Measurements from ENCODE around the gene CARD6. TPM values are rescaled to one million over a fixed set of nuclear protein-coding genes. Genes with fewer than 3 reads are reported as not detected.
A peak's percentile ranks its signal among the peaks of the same experiment; 100 is the strongest.
"Not testable (repeated sequence)": the region's sequence is repeated elsewhere in the genome, so short reads cannot be mapped to it uniquely, and the experiment has no call there.

The CARD6 gene, protein sequence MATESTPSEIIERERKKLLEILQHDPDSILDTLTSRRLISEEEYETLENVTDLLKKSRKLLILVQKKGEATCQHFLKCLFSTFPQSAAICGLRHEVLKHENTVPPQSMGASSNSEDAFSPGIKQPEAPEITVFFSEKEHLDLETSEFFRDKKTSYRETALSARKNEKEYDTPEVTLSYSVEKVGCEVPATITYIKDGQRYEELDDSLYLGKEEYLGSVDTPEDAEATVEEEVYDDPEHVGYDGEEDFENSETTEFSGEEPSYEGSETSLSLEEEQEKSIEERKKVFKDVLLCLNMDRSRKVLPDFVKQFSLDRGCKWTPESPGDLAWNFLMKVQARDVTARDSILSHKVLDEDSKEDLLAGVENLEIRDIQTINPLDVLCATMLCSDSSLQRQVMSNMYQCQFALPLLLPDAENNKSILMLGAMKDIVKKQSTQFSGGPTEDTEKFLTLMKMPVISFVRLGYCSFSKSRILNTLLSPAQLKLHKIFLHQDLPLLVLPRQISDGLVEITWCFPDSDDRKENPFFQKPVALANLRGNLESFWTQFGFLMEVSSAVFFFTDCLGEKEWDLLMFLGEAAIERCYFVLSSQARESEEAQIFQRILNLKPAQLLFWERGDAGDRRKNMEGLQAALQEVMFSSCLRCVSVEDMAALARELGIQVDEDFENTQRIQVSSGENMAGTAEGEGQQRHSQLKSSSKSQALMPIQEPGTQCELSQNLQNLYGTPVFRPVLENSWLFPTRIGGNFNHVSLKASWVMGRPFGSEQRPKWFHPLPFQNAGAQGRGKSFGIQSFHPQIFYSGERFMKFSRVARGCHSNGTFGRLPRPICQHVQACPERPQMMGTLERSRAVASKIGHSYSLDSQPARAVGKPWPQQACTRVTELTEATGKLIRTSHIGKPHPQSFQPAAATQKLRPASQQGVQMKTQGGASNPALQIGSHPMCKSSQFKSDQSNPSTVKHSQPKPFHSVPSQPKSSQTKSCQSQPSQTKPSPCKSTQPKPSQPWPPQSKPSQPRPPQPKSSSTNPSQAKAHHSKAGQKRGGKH
- 4.3 and 6.6 TPM in 2 replicates for total RNA-seq (2014; rRNA removed; shearing (Covaris generic))

DNA sequence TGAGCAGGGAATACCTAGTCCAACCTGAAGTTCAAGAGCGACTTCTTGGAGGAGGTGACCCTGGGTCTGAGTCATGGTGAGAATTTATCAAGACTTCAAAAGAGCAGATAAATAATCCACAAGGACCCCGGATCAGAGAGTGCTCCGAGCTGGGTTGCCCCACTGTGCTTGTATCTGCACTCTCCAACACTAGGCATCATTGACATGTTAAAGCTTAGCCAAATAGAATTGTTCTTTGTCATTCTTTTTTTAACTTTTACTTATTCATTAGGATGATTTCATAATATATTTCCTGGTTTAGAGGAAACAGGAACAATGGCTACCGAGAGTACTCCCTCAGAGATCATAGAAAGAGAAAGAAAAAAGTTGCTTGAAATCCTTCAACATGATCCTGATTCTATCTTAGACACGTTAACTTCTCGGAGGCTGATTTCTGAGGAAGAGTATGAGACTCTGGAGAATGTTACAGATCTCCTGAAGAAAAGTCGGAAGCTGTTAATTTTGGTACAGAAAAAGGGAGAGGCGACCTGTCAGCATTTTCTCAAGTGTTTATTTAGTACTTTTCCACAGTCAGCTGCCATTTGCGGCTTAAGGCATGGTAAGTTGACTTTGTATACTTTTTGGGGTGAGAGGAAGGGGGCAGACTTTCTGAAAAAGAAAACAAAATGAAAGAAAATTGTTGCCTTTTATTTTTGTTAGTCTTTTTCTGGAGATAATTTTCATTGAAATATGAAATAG lies at the start of gene CARD6:
Gene CARD6, plus strand, starts transcription at position 300 of the 738 bp plus-strand sequence. Its CDS starts 16 bp downstream, at position 316.
- peak within 1 kb of the TSS; percentile 40 for H3K4me3 ChIP-seq
- no peaks in the 10 kb centered on the region for H3K9me3 ChIP-seq (replicated peaks)
- H3K27ac ChIP-seq, result peak within 1 kb of the TSS; percentile 87
- no peaks in the 10 kb centered on the region for H3K27me3 ChIP-seq (replicated peaks)
- peak; percentile 41 to 76 for DNase-seq (ENCODE audit: low read depth in 1 of 2, low spot score in 2 of 2)
- no peaks in the 10 kb centered on the region for H3K36me3 ChIP-seq
- H3K4me1 ChIP-seq (replicated peaks), result peaks cover 11% of the 10 kb centered on the region

- DNase-seq (ENCODE audit: low read depth in 1 of 2, low spot score in 2 of 2), result no peak
- H3K9me3 ChIP-seq (replicated peaks), result peaks cover 7% of the 10 kb centered on the region; the same call in 1 of the 2 replicates
- no peak overlapping the region for H3K4me3 ChIP-seq
- H3K27me3 ChIP-seq (replicated peaks), result no peaks in the 10 kb centered on the region
- no peak overlapping the region for H3K27ac ChIP-seq
- H3K4me1 ChIP-seq (replicated peaks), result peaks cover 12% of the 10 kb centered on the region; the same call in 1 of the 2 replicates
- H3K36me3 ChIP-seq, result peaks cover 50% of the 10 kb centered on the region
These were observed 49.4 kb upstream of the CARD6 start for GRCh38 chr5:40791715-40792139.

GRCh38 chr5:40792691-40793090 lies 48.5 kb upstream of the CARD6 start:
- peaks cover 43% of the 10 kb centered on the region for H3K36me3 ChIP-seq
- H3K4me3 ChIP-seq; DNase-seq (ENCODE audit: low read depth in 1 of 2, low spot score in 2 of 2); H3K27me3 ChIP-seq (replicated peaks); H3K9me3 ChIP-seq (replicated peaks); H3K27ac ChIP-seq: not testable (repeated sequence)
- peaks cover 13% of the 10 kb centered on the region; the same call in 1 of the 2 replicates for H3K4me1 ChIP-seq (replicated peaks)

DNA sequence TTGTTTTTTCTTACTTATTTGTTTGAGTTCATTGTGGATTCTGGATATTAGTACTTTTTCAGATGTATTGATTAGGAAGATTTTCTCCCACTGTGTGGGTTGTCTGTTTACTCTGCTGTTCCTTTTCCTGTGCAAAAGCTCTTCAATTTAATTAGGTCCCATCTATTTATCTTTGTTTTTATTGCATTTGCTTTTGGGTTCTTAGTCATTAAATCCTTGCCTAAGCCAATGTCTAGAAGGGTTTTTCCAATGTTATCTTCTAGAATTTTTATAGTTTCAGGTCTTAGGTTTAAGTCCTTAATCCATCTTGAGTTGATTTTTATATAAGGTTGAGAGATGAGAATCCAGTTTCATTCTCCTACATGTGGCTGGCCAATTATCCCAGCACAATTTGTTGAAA lies 46.8 kb upstream of the CARD6 start:
- H3K4me3 ChIP-seq; DNase-seq (ENCODE audit: low read depth in 1 of 2, low spot score in 2 of 2); H3K27ac ChIP-seq; H3K27me3 ChIP-seq (replicated peaks); H3K9me3 ChIP-seq (replicated peaks): not testable (repeated sequence)
- Histone ChIP-seq H3K4me1 (replicated peaks) (peaks cover 16% of the 10 kb centered on the region), H3K36me3 (peaks cover 28% of the 10 kb centered on the region)

- H3K27me3 ChIP-seq (replicated peaks); H3K4me3 ChIP-seq; H3K27ac ChIP-seq; DNase-seq (ENCODE audit: low read depth in 1 of 2, low spot score in 2 of 2); H3K9me3 ChIP-seq (replicated peaks): not testable (repeated sequence)
- Histone ChIP-seq H3K36me3 (peaks cover 27% of the 10 kb centered on the region), H3K4me1 (replicated peaks) (peaks cover 19% of the 10 kb centered on the region)
These were observed 46.3 kb upstream of the CARD6 start for GRCh38 chr5:40794877-40795276.

- Histone ChIP-seq H3K4me1 (replicated peaks) (peaks cover 14% of the 10 kb centered on the region), H3K4me3 (peak overlapping the region; percentile 57), H3K36me3 (peaks cover 24% of the 10 kb centered on the region), H3K27me3 (replicated peaks) (no peaks in the 10 kb centered on the region), H3K9me3 (replicated peaks) (no peaks in the 10 kb centered on the region), H3K27ac (no peak overlapping the region)
- no peak for DNase-seq (ENCODE audit: low read depth in 1 of 2, low spot score in 2 of 2)
These were observed 44.7 kb upstream of the CARD6 start for GRCh38 chr5:40796487-40796889.

GRCh38 chr5:40797273-40798011 lies 43.7 kb upstream of the CARD6 start:
- peak overlapping the region; percentile 57 for H3K4me3 ChIP-seq
- DNase-seq (ENCODE audit: low read depth in 1 of 2, low spot score in 2 of 2), result peak; percentile 85 to 93

DNA sequence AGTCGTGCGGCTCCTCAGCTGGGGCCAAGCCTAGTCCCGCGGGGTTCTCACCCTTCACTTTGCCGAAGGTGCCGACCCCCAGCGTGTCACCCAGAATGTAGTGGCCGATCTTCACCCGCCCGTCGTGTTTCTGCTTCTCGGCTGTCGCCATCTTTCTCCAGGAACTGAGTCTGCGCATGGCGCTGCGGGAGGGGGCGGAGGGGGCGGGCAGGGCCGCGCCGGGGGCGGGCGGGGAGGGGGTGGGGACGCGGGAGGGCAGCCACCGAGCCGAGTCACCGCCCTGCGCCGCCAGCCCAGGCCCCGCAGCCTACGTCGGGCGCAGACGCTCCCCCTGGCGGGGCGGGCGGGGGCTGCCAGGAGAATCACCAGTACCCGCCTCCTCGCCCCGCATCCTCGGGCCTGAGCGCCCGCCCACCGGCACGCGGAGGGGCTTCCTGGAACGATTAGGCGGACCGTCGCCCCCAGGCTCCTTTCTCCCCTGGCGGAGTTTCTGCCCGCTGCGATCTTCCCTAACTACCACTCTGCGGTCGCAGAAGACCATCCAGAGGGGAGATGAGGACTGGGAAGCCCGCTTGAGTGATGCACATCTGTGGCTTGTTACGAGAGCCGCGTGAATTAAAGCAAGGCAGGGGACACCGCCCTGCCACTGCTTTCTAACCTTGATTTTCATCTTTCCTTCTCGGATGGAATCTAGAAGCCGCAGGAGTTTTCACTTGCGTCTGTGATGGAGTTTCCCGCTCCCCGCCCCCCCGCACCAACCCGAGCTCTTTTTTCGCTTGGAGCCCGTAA lies 43.0 kb upstream of the CARD6 start, which contains the start of gene PRKAA1:
Gene PRKAA1, minus strand, starts transcription at position 363 of the 789 bp plus-strand sequence. Its CDS starts 185 bp downstream, at position 178.
- Histone ChIP-seq H3K4me1 (replicated peaks) (peaks cover 11% of the 10 kb centered on the region), H3K27me3 (replicated peaks) (no peaks in the 10 kb centered on the region), H3K4me3 (peak within 1 kb of the TSS; percentile 57), H3K9me3 (replicated peaks) (no peaks in the 10 kb centered on the region), H3K27ac (peak within 1 kb of the TSS; percentile 77), H3K36me3 (peaks cover 24% of the 10 kb centered on the region)
- DNase-seq (ENCODE audit: low read depth in 1 of 2, low spot score in 2 of 2), result peak; percentile 89 to 93

More at GRCh38 chr5:40797273-40798011, 43.7 kb upstream of the CARD6 start:
- Histone ChIP-seq H3K27ac (peak overlapping the region; percentile 77), H3K36me3 (peaks cover 24% of the 10 kb centered on the region), H3K9me3 (replicated peaks) (no peaks in the 10 kb centered on the region), H3K27me3 (replicated peaks) (no peaks in the 10 kb centered on the region), H3K4me1 (replicated peaks) (peaks cover 11% of the 10 kb centered on the region)

DNA sequence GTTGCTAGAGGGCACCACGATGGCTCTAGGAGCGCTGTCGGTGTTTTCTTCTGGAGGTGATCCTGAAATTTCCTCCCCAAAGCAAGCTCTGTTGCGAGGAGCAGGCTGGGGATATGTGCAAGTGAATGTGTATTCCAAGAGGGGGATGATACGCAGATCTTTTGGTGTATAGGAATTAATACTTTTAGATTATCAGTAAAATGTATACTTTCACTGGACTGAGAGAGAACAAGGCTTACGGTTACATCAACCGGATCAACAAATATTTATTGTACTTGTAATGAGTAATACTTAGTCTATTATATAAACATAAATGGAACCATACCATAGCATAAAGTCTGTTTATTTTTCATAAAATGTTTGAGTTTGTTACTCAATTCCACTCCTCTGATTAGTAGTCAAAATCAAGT lies 42.4 kb upstream of the CARD6 start:
- Histone ChIP-seq H3K27ac (peak overlapping the region; percentile 55), H3K36me3 (peaks cover 24% of the 10 kb centered on the region), H3K9me3 (replicated peaks) (no peaks in the 10 kb centered on the region), H3K4me3 (peak overlapping the region; percentile 57), H3K27me3 (replicated peaks) (no peaks in the 10 kb centered on the region), H3K4me1 (replicated peaks) (peaks cover 11% of the 10 kb centered on the region)
- peak in 1 of 2 experiments; percentile 65 for DNase-seq (ENCODE audit: low read depth in 1 of 2, low spot score in 2 of 2)

- peaks cover 22% of the 10 kb centered on the region for H3K36me3 ChIP-seq
- H3K27me3 ChIP-seq (replicated peaks), result no peaks in the 10 kb centered on the region
- no peak for DNase-seq (ENCODE audit: low read depth in 1 of 2, low spot score in 2 of 2)
- no peaks in the 10 kb centered on the region for H3K9me3 ChIP-seq (replicated peaks)
- H3K27ac ChIP-seq, result no peak overlapping the region
- peak overlapping the region; percentile 57 for H3K4me3 ChIP-seq
- peaks cover 11% of the 10 kb centered on the region for H3K4me1 ChIP-seq (replicated peaks)
These were observed 41.9 kb upstream of the CARD6 start for GRCh38 chr5:40799258-40799657.

- no peak for DNase-seq (ENCODE audit: low read depth in 1 of 2, low spot score in 2 of 2)
- Histone ChIP-seq H3K4me3 (no peak overlapping the region), H3K4me1 (replicated peaks) (peaks cover 6% of the 10 kb centered on the region), H3K9me3 (replicated peaks) (no peaks in the 10 kb centered on the region), H3K27ac (no peak overlapping the region), H3K27me3 (replicated peaks) (no peaks in the 10 kb centered on the region), H3K36me3 (no peaks in the 10 kb centered on the region)
These were observed 39.2 kb upstream of the CARD6 start for GRCh38 chr5:40801771-40802562.

Data from SJSA1 (cell line).